ENCODE measurements around the gene ZNF358.

The ZNF358 gene

DNA sequence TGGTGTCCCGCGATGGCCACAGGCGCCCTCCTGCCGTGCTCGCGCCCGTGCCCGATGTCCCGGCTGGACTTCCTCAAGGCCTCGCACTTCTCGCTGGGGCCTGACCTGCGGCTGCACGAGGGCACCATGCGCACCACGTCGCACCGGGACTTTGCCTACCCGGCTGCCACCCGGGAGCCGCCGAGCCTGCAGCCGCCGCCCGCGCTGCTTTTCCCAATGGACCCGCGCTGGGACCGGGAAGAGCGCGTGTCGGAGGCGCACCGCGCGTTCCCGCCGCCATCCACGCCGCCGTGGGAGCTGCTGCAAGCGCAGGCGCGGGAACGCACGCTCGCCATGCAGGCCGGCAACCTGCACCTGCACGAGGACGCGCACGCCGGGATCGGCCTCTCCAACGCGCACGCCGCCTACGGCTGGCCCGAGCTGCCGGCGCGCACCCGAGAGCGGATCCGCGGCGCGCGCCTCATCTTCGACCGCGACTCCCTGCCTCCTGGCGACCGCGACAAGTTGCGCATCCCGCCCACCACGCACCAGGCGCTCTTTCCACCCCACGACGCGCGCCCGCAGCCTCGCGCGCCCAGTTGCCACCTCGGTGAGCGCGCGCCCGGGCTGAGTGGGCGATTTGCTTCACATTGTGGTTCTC lies 15.0 kb upstream of the ZNF358 start:
- no peak for DNase-seq (ENCODE audit: low read depth)
- peak overlapping the region; percentile 27 for H3K4me3 ChIP-seq (ENCODE audit: control insufficient read depth, low read depth, low read length)
- TF ChIP-seq, protein P1, sequence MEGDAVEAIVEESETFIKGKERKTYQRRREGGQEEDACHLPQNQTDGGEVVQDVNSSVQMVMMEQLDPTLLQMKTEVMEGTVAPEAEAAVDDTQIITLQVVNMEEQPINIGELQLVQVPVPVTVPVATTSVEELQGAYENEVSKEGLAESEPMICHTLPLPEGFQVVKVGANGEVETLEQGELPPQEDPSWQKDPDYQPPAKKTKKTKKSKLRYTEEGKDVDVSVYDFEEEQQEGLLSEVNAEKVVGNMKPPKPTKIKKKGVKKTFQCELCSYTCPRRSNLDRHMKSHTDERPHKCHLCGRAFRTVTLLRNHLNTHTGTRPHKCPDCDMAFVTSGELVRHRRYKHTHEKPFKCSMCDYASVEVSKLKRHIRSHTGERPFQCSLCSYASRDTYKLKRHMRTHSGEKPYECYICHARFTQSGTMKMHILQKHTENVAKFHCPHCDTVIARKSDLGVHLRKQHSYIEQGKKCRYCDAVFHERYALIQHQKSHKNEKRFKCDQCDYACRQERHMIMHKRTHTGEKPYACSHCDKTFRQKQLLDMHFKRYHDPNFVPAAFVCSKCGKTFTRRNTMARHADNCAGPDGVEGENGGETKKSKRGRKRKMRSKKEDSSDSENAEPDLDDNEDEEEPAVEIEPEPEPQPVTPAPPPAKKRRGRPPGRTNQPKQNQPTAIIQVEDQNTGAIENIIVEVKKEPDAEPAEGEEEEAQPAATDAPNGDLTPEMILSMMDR (IDR thresholded peaks at IDR 0.05; ENCODE audit: control insufficient read depth, insufficient read depth, low read depth, low read length, missing control alignments): no peak

DNA sequence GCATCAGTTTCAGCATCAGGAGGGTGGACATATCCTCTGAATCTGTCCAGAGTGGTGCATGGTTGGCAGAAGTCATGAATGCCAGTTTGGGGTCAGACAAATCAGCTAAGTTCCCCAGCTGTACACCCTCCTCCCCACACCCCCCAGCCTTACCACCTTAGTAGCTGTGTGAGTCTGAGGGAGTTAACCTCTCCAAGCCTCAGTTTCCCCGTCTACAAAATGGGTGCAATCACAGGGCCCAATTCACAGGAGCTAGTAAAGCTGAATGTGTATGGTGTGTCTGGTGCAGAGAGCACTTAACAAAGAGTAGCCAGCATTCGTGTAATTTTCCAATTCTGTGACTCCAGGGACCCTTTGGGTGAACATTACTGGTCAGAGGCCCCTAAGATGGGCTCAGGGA lies 13.4 kb upstream of the ZNF358 start:
- no peak overlapping the region for H3K4me3 ChIP-seq (ENCODE audit: control insufficient read depth, low read depth, low read length)
- TF ChIP-seq, protein P1 (IDR thresholded peaks at IDR 0.05; ENCODE audit: control insufficient read depth, insufficient read depth, low read depth, low read length, missing control alignments): no peak
- DNase-seq (ENCODE audit: low read depth): no peak

DNA sequence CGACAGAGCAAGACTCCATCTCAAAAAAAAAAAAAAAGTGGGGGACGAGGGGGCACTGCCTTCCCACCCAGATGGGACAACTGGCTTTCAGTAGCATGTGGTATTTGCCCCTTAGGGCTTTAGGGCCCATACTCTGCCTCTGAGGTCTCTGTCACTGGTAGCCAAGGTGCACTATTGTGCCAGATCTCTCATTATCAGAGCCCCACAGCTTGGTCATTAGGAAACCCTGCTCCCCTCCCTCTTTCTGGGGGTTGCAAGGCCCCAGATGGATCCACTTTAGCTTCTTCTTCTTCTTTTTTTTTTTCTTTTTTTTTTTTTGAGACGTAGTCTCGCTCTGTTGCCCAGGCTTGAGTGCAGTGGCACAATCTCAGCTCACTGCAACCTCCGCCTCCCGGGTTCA lies 11.2 kb upstream of the ZNF358 start:
- DNase-seq (ENCODE audit: low read depth): no peak
- TF ChIP-seq, protein P1 (IDR thresholded peaks at IDR 0.05; ENCODE audit: control insufficient read depth, insufficient read depth, low read depth, low read length, missing control alignments): no peak
- no peak overlapping the region for H3K4me3 ChIP-seq (ENCODE audit: control insufficient read depth, low read depth, low read length)

DNA sequence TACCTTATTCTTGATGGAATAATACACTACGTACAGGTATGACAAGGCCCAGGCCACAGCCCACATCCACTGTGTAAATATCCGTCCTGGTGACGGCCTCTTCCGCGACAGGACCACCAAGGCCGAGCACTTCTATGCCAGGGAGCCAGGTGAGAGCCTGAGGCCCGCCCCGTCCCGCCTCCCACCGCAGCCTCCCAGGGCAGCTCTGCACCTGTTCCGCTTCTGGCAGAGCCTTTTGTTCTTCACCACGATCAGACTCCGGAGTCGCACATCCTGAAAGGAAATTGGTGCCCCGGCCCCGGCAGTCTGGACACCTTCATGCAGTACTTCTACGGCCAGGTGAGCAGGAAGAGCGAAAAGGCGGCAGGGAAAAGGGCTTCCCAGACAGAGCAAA lies 10.6 kb upstream of the ZNF358 start:
- TF ChIP-seq, protein P1 (IDR thresholded peaks at IDR 0.05; ENCODE audit: control insufficient read depth, insufficient read depth, low read depth, low read length, missing control alignments): no peak
- no peak overlapping the region for H3K4me3 ChIP-seq (ENCODE audit: control insufficient read depth, low read depth, low read length)
- DNase-seq (ENCODE audit: low read depth): no peak

DNA sequence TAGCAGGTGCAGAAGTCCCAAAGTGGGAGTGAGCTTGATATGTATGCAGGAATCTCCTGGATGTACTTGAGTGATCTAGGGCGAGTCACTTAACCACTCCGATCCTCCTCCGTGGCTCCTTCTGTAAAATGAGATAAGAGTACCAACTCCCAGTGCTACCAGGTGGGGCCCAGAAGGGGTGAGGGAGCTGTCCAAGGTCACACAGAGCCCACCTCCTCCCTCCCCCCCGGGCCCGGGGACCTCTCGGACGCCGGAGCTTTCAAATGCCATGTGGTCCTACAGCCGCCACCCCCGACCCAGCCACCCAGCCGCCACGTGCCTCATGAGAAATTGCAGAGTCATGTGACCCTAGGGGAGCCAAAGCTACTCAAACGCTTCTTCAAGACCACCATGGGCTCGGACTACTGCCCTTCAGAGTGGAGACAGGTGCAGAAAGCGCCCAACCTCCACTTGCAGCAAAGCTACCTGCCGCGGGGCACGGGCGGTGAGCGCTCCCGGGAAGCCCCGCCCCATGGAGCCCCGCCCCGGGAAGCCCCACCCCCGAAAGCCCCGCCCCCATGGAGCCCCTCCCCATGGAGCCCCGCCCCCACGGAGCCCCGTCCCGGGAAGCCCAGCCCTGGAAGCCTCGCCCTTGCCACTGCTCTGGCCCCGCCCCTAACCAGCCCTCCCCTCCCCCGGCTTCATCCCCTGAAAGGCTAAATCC lies 10.1 kb upstream of the ZNF358 start:
- H3K4me3 ChIP-seq (ENCODE audit: control insufficient read depth, low read depth, low read length): no peak overlapping the region
- DNase-seq (ENCODE audit: low read depth): no peak

DNA sequence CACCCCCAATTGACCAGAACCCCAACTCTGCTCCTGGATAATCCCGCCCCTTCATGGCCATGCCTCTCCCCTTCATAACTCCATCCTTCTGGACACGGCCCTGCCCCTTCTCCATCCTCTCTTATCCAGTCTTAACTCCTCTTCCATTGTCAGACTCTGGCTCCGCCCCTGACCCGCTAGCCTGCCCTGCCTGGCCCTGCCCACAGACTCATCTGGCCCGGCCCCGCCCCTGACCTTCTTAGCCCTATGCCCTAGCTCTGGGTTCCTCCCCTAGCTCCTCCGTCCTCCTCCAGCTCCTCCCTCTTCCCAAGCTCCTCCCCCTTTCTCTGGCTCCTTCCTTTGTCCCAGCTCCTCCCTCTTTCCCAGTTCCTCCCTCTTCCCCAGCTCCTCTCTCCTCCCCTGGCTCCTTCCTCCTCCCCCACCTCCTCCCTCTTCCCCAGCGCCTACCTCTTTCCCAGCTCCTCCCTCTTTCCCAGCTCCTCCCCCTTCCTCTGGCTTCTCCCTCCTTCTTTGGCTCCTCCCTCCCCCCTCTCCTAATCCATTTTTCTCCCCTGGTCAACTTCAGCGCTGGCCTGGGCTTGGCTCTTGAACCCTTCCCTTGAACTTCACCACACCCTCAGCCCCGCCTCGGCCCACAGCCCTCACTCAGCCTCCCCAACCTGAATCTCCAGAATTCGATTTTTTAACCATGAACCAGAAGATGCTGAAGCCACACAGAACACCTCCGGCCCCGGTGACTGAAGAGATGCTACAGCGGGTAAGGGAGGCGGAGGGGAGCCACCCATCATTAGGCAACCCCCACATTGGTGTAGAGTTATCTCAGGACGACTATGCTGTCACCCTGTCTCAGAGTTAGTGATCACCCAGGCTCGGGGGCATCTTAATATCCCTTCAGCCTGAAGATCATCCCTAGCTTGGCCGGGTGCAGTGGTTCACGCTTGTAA lies 9.2 kb upstream of the ZNF358 start:
- H3K4me3 ChIP-seq (ENCODE audit: control insufficient read depth, low read depth, low read length): no peak overlapping the region
- no peak for DNase-seq (ENCODE audit: low read depth)
- TF ChIP-seq, protein P1 (IDR thresholded peaks at IDR 0.05; ENCODE audit: control insufficient read depth, insufficient read depth, low read depth, low read length, missing control alignments): no peak

More for the DNA sequence above, 10.1 kb upstream of the ZNF358 start:
- TF ChIP-seq, protein P1 (IDR thresholded peaks at IDR 0.05; ENCODE audit: control insufficient read depth, insufficient read depth, low read depth, low read length, missing control alignments): no peak

All from AG09309 (cell line).